Neural crest cell (in vitro differentiated cells): ENCODE measurements around the gene CYSLTR2. TPM values are rescaled to one million over a fixed set of nuclear protein-coding genes. Genes with fewer than 3 reads are reported as not detected.

Experiments used
- DNase-seq: peaks from one replicate; pipeline ENCODE4 v3.0.0; 2021; ENCODE audit warnings: low read depth, mixed read lengths, low spot score
- H3K27ac Mint-ChIP-seq: one replicate; pipeline ENCODE4 v1.8.0; 2021; ENCODE audit warnings: mild to moderate bottlenecking, mixed read lengths; ENCODE audit not compliant: unreplicated experiment
- H3K27me3 Mint-ChIP-seq: 2 replicates; pipeline ENCODE4 v1.8.0; 2021; ENCODE audit warnings: low read depth, mild to moderate bottlenecking, mixed read lengths
- H3K36me3 Mint-ChIP-seq: 2 replicates; pipeline ENCODE4 v1.8.0; 2021; ENCODE audit warnings: low read depth, mild to moderate bottlenecking, mixed read lengths
- H3K4me1 Mint-ChIP-seq: 2 replicates; pipeline ENCODE4 v1.8.0; 2021; ENCODE audit warnings: mixed read lengths
- H3K4me3 Mint-ChIP-seq: one replicate; pipeline ENCODE4 v1.8.0; 2021; ENCODE audit warnings: mild to moderate bottlenecking, mixed read lengths
- H3K9me3 Mint-ChIP-seq: 2 replicates; pipeline ENCODE4 v1.8.0; 2021; ENCODE audit warnings: mixed read lengths
- total RNA-seq: library from RNA; stranded (reverse); gene quantifications from 2 replicates; pipeline ENCODE4 v1.2.1, GENCODE V29; 2021
- TF ChIP-seq, protein P1 (sequence below): fragments of 200-600 bp; sonication (generic); conservative IDR thresholded peaks from 2 replicates; pipeline ENCODE4 v1.5.0; 2021; ENCODE audit warnings: antibody characterized with exemption, mild to moderate bottlenecking

The CYSLTR2 gene
- total RNA-seq, 1 donor from 2014 or later: not detected

DNA sequence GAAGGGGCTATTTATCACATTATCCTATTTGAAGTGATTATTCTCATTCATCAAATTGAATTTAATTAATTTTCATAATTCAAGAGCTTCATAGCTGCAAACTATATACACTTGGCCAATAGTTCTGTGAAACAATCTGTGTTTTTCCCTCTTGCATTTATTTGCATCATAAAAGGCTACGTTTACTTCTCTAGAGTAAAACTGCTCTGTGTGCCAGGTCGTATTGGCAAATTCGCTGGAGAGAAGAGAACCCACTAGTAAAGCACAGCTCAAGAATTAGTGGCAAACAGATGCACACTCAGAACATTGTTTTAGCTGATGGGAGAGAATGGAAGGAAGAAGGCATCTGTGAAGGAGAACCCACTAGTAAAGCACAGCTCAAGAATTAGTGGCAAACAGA, 81.8 kb downstream of the CYSLTR2 start:
- no peaks in the 10 kb centered on the region for H3K9me3 Mint-ChIP-seq
- H3K36me3 Mint-ChIP-seq: no peaks in the 10 kb centered on the region
- peaks cover 3% of the 10 kb centered on the region for H3K4me1 Mint-ChIP-seq
- no peak overlapping the region for H3K27ac Mint-ChIP-seq
- TF ChIP-seq, protein P1, sequence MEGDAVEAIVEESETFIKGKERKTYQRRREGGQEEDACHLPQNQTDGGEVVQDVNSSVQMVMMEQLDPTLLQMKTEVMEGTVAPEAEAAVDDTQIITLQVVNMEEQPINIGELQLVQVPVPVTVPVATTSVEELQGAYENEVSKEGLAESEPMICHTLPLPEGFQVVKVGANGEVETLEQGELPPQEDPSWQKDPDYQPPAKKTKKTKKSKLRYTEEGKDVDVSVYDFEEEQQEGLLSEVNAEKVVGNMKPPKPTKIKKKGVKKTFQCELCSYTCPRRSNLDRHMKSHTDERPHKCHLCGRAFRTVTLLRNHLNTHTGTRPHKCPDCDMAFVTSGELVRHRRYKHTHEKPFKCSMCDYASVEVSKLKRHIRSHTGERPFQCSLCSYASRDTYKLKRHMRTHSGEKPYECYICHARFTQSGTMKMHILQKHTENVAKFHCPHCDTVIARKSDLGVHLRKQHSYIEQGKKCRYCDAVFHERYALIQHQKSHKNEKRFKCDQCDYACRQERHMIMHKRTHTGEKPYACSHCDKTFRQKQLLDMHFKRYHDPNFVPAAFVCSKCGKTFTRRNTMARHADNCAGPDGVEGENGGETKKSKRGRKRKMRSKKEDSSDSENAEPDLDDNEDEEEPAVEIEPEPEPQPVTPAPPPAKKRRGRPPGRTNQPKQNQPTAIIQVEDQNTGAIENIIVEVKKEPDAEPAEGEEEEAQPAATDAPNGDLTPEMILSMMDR: no peak
- DNase-seq: no peak
- H3K4me3 Mint-ChIP-seq: no peak overlapping the region
- no peaks in the 10 kb centered on the region for H3K27me3 Mint-ChIP-seq

DNA sequence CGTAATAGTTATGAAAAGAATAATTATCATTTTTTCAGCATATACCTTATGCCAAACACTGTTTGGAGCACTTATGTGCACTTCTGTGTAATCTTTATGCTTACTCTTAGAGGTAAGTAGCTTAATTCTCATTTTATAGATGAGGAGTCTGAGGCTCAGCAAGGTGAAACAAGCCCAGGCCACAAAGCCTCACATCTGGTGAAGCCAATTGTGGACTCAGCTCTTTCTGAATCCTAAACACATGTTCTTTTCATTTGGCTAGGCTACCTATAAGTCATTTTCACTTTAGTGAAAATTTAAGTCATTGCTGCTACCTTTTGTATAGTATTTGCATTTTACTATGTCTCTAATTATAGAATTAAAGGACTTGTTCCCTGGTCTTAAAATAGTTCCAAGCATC, 84.0 kb downstream of the CYSLTR2 start:
- Mint-ChIP-seq H3K4me1 (no peaks in the 10 kb centered on the region), H3K36me3 (no peaks in the 10 kb centered on the region), H3K27ac (no peak overlapping the region), H3K9me3 (no peaks in the 10 kb centered on the region), H3K4me3 (no peak overlapping the region), H3K27me3 (no peaks in the 10 kb centered on the region)
- TF ChIP-seq, protein P1: no peak
- no peak for DNase-seq

DNA sequence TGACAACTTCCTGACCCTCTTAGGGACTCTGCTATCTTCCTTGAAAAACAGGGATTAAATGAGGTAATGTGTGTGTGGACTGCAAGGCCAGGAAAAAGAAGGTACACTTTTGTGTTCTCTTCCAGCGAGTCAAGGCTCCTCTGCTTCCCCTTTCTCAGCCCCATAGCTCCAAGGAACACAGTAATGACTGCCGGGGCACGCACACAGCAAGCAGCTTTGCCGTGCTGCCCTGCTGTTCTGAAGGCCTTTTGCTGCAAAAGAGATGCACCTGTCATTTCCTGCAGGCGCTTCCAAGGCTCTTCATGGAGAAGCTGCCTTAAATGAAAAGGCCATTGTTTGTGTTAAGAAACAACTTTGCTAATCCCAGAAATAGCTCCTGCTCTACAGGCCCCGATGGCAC, 84.6 kb downstream of the CYSLTR2 start:
- DNase-seq: no peak
- no peaks in the 10 kb centered on the region for H3K4me1 Mint-ChIP-seq
- no peak overlapping the region for H3K4me3 Mint-ChIP-seq
- TF ChIP-seq, protein P1: no peak
- no peak overlapping the region for H3K27ac Mint-ChIP-seq
- H3K36me3 Mint-ChIP-seq: no peaks in the 10 kb centered on the region
- no peaks in the 10 kb centered on the region for H3K27me3 Mint-ChIP-seq
- H3K9me3 Mint-ChIP-seq: no peaks in the 10 kb centered on the region

DNA sequence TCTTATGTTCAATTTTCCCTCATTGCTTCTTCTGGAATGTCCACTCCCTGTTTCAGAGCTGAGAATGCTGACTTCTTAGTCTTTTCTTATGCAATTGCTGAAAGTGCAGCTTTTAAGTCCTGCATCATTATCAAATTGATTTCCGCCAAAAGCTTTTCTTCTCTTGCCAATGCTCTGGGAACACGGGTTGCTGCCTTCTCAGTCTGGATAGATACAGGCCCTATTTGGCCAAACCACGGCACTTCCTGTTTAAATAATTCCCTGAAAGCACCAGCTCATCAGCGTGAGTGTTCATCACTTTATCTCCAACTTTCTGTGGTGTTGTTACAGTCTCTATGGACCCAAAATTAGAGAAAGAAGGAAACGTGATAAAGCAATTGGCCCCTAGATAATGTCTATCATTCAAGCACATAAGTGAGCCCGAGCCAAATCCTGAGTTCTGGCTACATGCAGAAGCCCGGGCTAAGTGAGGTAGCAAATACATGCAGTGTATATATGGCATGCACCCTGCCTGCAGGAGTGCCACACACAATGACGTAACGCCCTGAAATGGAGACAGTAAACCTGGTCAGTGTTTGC, 85.7 kb downstream of the CYSLTR2 start:
- H3K36me3 Mint-ChIP-seq: no peaks in the 10 kb centered on the region
- no peak overlapping the region for H3K4me3 Mint-ChIP-seq
- no peaks in the 10 kb centered on the region for H3K27me3 Mint-ChIP-seq
- H3K4me1 Mint-ChIP-seq: no peaks in the 10 kb centered on the region
- H3K27ac Mint-ChIP-seq: no peak overlapping the region
- TF ChIP-seq, protein P1: no peak
- DNase-seq: no peak
- H3K9me3 Mint-ChIP-seq: peaks cover 2% of the 10 kb centered on the region

DNA sequence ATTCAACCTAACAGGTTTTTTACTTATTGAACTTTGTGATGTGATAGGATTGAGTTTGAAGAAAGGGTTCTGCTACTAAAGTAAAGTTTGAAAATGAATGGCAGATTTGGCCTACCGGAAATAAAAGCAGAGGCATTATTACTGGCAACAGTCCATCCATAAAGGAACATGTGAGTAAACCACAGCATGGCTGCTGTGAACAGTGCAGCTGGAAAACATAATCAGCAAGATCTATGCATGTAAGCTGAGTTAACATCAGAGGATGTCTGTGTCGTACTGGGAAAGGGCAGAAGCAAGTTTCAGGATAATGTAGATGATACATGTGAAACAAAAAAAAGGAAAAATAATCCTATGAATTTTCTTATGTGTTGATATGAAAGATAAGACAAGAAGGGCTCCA, 87.6 kb downstream of the CYSLTR2 start:
- Mint-ChIP-seq H3K4me3 (no peak overlapping the region), H3K27ac (no peak overlapping the region), H3K9me3 (peaks cover 4% of the 10 kb centered on the region), H3K4me1 (no peaks in the 10 kb centered on the region), H3K36me3 (no peaks in the 10 kb centered on the region), H3K27me3 (no peaks in the 10 kb centered on the region)
- no peak for DNase-seq
- TF ChIP-seq, protein P1: no peak

DNA sequence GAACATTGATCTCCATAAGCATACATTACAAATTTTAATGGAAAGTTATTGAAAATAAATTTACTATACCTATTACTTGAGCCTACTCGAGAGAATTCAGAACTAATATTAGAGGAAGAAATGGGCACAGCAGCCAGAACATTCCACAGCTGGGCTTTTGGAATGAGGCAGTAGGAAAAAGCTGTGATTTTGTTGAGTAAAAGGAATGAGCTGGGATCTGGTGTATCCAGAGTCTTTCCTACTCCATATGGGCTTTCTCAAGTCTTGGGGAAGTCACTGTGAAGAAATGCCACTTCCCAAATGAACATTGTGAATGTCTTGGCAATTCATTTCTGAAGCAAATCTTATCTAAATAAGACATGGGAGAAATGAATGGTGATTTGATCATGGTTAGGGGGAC, 93.1 kb downstream of the CYSLTR2 start:
- TF ChIP-seq, protein P1: no peak
- peaks cover 4% of the 10 kb centered on the region for H3K9me3 Mint-ChIP-seq
- H3K4me3 Mint-ChIP-seq: no peak overlapping the region
- peaks cover 8% of the 10 kb centered on the region for H3K4me1 Mint-ChIP-seq
- no peaks in the 10 kb centered on the region for H3K27me3 Mint-ChIP-seq
- H3K27ac Mint-ChIP-seq: no peak overlapping the region
- DNase-seq: no peak
- H3K36me3 Mint-ChIP-seq: no peaks in the 10 kb centered on the region
